ENCODE data around the gene AZIN2.

Gene AZIN2

GRCh38 chr1:33086384-33086850 lies 5.5 kb downstream of the AZIN2 start:
- Mint-ChIP-seq H3K27me3 (ENCODE audit: low read depth) (peaks cover 3% of the 10 kb centered on the region), H3K9me3 (no peaks in the 10 kb centered on the region), H3K27ac (no peak overlapping the region), H3K4me3 (no peak overlapping the region), H3K36me3 (ENCODE audit: low read depth) (no peaks in the 10 kb centered on the region), H3K4me1 (peaks cover 14% of the 10 kb centered on the region)
- peak; percentile 68 to 72 (median 69) for TF ChIP-seq CTCF (IDR thresholded peaks at IDR 0.05; ENCODE audit: unreplicated experiment in 3 of 3)

GRCh38 chr1:33087677-33088076 lies 6.7 kb downstream of the AZIN2 start:
- TF ChIP-seq CTCF (IDR thresholded peaks at IDR 0.05; ENCODE audit: unreplicated experiment in 3 of 3), result no peak
- Mint-ChIP-seq H3K9me3 (no peaks in the 10 kb centered on the region), H3K4me1 (peaks cover 10% of the 10 kb centered on the region), H3K27ac (no peak overlapping the region), H3K36me3 (ENCODE audit: low read depth) (no peaks in the 10 kb centered on the region), H3K27me3 (ENCODE audit: low read depth) (peaks cover 3% of the 10 kb centered on the region), H3K4me3 (no peak overlapping the region)

GRCh38 chr1:33088119-33088906 lies 7.4 kb downstream of the AZIN2 start:
- Mint-ChIP-seq H3K27me3 (ENCODE audit: low read depth) (peaks cover 3% of the 10 kb centered on the region), H3K4me3 (no peak overlapping the region), H3K36me3 (ENCODE audit: low read depth) (no peaks in the 10 kb centered on the region), H3K4me1 (peaks cover 6% of the 10 kb centered on the region), H3K9me3 (no peaks in the 10 kb centered on the region), H3K27ac (peak overlapping the region in 1 of 3 experiments; percentile 6)
- TF ChIP-seq CTCF (IDR thresholded peaks at IDR 0.05; ENCODE audit: unreplicated experiment in 3 of 3), result no peak

GRCh38 chr1:33089457-33089856 lies 8.5 kb downstream of the AZIN2 start:
- peaks cover 2% of the 10 kb centered on the region for H3K27me3 Mint-ChIP-seq (ENCODE audit: low read depth)
- no peak overlapping the region for H3K4me3 Mint-ChIP-seq
- H3K4me1 Mint-ChIP-seq, result peaks cover 7% of the 10 kb centered on the region
- no peaks in the 10 kb centered on the region for H3K36me3 Mint-ChIP-seq (ENCODE audit: low read depth)
- TF ChIP-seq CTCF (IDR thresholded peaks at IDR 0.05; ENCODE audit: unreplicated experiment in 3 of 3), result no peak
- H3K9me3 Mint-ChIP-seq, result no peaks in the 10 kb centered on the region
- no peak overlapping the region for H3K27ac Mint-ChIP-seq

GRCh38 chr1:33092438-33092837 lies 11.5 kb downstream of the AZIN2 start:
- TF ChIP-seq CTCF (IDR thresholded peaks at IDR 0.05; ENCODE audit: unreplicated experiment in 3 of 3), result no peak
- peaks cover 4% of the 10 kb centered on the region for H3K36me3 Mint-ChIP-seq (ENCODE audit: low read depth)
- no peaks in the 10 kb centered on the region for H3K27me3 Mint-ChIP-seq (ENCODE audit: low read depth)
- H3K9me3 Mint-ChIP-seq, result no peaks in the 10 kb centered on the region
- H3K4me3 Mint-ChIP-seq, result no peak overlapping the region
- H3K27ac Mint-ChIP-seq, result no peak overlapping the region
- H3K4me1 Mint-ChIP-seq, result peaks cover 29% of the 10 kb centered on the region

GRCh38 chr1:33093004-33093403 lies 12.1 kb downstream of the AZIN2 start:
- H3K27ac Mint-ChIP-seq, result no peak overlapping the region
- no peak for TF ChIP-seq CTCF (IDR thresholded peaks at IDR 0.05; ENCODE audit: unreplicated experiment in 3 of 3)
- no peaks in the 10 kb centered on the region for H3K27me3 Mint-ChIP-seq (ENCODE audit: low read depth)
- H3K4me1 Mint-ChIP-seq, result peaks cover 29% of the 10 kb centered on the region
- H3K4me3 Mint-ChIP-seq, result no peak overlapping the region
- no peaks in the 10 kb centered on the region for H3K9me3 Mint-ChIP-seq
- peaks cover 4% of the 10 kb centered on the region for H3K36me3 Mint-ChIP-seq (ENCODE audit: low read depth)

Data from nephron (organoid).